ENCODE results near the gene ST7.
A peak's percentile ranks its signal among the peaks of the same experiment; 100 is the strongest.

The ST7 gene

DNA sequence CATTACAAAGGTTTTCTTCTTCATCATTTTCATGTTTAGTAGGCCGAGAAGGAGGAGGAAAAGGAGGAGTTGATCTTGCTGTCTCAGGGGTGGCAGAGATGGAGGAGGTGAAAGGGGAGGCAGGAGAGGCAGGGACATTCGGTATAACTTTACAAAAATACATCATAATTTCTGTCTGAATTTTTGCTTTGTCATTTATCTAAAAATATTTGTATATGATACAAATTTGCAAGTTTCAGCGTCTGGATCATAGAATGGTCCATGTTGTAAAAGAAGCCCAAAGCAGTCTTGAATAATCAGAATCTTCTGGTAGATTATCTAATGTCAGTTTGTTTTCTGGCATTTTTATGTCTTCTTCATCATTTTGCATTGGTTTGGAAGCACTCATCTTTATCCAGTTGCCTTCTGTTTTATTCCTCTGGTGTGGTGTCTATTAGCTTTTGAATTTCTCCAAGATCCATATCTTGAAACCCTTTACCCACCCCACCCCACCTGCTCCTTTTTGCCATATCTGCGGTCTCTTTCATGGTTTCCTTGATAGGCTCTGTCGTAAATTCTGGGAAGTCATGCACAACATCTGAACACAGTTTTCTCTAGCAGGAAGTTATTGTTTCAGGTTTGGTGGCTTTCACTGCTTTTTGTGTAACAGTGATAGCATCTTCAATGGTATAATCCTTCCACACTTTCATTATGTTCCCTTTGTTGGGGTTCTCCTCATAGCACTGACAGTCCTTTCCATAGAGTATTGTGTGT, 95.0 kb downstream of the ST7 start:
- peak overlapping the region in 1 of 3 experiments; percentile 28 for H3K27ac Mint-ChIP-seq
- TF ChIP-seq, protein P1, sequence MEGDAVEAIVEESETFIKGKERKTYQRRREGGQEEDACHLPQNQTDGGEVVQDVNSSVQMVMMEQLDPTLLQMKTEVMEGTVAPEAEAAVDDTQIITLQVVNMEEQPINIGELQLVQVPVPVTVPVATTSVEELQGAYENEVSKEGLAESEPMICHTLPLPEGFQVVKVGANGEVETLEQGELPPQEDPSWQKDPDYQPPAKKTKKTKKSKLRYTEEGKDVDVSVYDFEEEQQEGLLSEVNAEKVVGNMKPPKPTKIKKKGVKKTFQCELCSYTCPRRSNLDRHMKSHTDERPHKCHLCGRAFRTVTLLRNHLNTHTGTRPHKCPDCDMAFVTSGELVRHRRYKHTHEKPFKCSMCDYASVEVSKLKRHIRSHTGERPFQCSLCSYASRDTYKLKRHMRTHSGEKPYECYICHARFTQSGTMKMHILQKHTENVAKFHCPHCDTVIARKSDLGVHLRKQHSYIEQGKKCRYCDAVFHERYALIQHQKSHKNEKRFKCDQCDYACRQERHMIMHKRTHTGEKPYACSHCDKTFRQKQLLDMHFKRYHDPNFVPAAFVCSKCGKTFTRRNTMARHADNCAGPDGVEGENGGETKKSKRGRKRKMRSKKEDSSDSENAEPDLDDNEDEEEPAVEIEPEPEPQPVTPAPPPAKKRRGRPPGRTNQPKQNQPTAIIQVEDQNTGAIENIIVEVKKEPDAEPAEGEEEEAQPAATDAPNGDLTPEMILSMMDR (IDR thresholded peaks at IDR 0.05; ENCODE audit: unreplicated experiment in 3 of 3) = no peak
- H3K9me3 Mint-ChIP-seq = no peaks in the 10 kb centered on the region

GRCh38 chr7:117048882-117049281, 95.6 kb downstream of the ST7 start:
- H3K36me3 Mint-ChIP-seq (ENCODE audit: low read depth) = no peaks in the 10 kb centered on the region

More for the DNA sequence above, 95.0 kb downstream of the ST7 start:
- Mint-ChIP-seq H3K4me3 (no peak overlapping the region), H3K27me3 (ENCODE audit: low read depth) (no peaks in the 10 kb centered on the region), H3K4me1 (peaks cover 60% of the 10 kb centered on the region), H3K36me3 (ENCODE audit: low read depth) (no peaks in the 10 kb centered on the region)

DNA sequence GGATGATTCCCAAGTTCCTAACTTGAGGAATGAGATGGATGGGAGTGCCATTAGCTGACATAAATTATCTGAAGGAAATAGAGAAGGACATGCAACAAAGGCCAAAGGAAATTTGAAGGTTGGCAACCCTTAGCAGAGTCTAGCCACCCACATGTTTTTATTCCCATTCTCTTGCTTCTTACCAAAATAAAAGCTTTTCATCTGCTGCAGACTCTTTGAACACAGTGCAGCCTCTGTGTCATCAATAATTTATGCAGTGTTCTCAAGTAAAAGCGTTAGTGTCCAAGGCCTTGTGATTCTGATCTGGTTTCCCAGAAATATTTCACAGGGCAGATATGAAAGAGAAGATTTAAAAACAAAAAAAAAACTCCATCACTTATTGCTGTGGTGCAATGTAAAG, 98.5 kb downstream of the ST7 start:
- Mint-ChIP-seq H3K36me3 (ENCODE audit: low read depth) (no peaks in the 10 kb centered on the region), H3K9me3 (no peaks in the 10 kb centered on the region), H3K27me3 (ENCODE audit: low read depth) (no peaks in the 10 kb centered on the region), H3K27ac (peak overlapping the region in 2 of 3 experiments; percentile 6 to 18), H3K4me3 (no peak overlapping the region), H3K4me1 (peaks cover 39% of the 10 kb centered on the region)
- TF ChIP-seq, protein P1 (IDR thresholded peaks at IDR 0.05; ENCODE audit: unreplicated experiment in 3 of 3) = no peak

More at GRCh38 chr7:117048882-117049281, 95.6 kb downstream of the ST7 start:
- peaks cover 54% of the 10 kb centered on the region for H3K4me1 Mint-ChIP-seq
- H3K9me3 Mint-ChIP-seq = no peaks in the 10 kb centered on the region
- no peak overlapping the region for H3K27ac Mint-ChIP-seq
- H3K27me3 Mint-ChIP-seq (ENCODE audit: low read depth) = no peaks in the 10 kb centered on the region
- TF ChIP-seq, protein P1 (IDR thresholded peaks at IDR 0.05; ENCODE audit: unreplicated experiment in 3 of 3) = no peak
- no peak overlapping the region for H3K4me3 Mint-ChIP-seq

- no peaks in the 10 kb centered on the region for H3K27me3 Mint-ChIP-seq (ENCODE audit: low read depth)
- H3K36me3 Mint-ChIP-seq (ENCODE audit: low read depth) = no peaks in the 10 kb centered on the region
- H3K4me3 Mint-ChIP-seq = no peak overlapping the region
- peaks cover 24% of the 10 kb centered on the region for H3K4me1 Mint-ChIP-seq
- TF ChIP-seq, protein P1 (IDR thresholded peaks at IDR 0.05; ENCODE audit: unreplicated experiment in 3 of 3) = no peak
- H3K27ac Mint-ChIP-seq = no peak overlapping the region
- H3K9me3 Mint-ChIP-seq = no peaks in the 10 kb centered on the region
Measured at GRCh38 chr7:117053432-117053831, 100.1 kb downstream of the ST7 start.

DNA sequence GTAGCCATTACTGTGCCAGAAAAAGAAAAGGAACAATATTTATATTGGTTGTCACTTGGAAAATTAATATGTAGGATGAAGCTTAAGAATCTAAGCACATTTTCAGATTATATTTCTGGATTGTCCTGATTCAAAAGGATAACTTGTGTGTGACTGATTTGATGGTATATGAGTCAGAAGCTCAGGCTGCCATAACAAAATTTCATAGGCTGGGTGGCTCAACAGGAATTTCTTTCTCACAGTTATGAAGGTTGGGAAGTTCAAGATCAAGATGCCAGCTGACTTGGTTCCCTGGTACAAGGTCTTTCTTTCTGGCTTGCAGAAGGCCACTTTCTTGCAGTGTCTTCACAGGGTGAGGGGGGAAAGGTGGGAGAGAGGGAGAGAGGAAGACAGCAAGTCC, 108.5 kb downstream of the ST7 start:
- H3K4me1 Mint-ChIP-seq = no peaks in the 10 kb centered on the region
- H3K27me3 Mint-ChIP-seq (ENCODE audit: low read depth) = no peaks in the 10 kb centered on the region
- no peak overlapping the region for H3K4me3 Mint-ChIP-seq
- H3K36me3 Mint-ChIP-seq (ENCODE audit: low read depth) = no peaks in the 10 kb centered on the region
- H3K27ac Mint-ChIP-seq = no peak overlapping the region
- TF ChIP-seq, protein P1 (IDR thresholded peaks at IDR 0.05; ENCODE audit: unreplicated experiment in 3 of 3) = no peak
- no peaks in the 10 kb centered on the region for H3K9me3 Mint-ChIP-seq

- H3K4me1 Mint-ChIP-seq = peaks cover 4% of the 10 kb centered on the region
- TF ChIP-seq, protein P1 (IDR thresholded peaks at IDR 0.05; ENCODE audit: unreplicated experiment in 3 of 3) = no peak
- no peak overlapping the region for H3K4me3 Mint-ChIP-seq
- H3K27ac Mint-ChIP-seq = no peak overlapping the region
- H3K36me3 Mint-ChIP-seq (ENCODE audit: low read depth) = no peaks in the 10 kb centered on the region
- H3K9me3 Mint-ChIP-seq = no peaks in the 10 kb centered on the region
- no peaks in the 10 kb centered on the region for H3K27me3 Mint-ChIP-seq (ENCODE audit: low read depth)
Measured at GRCh38 chr7:117062300-117062699, 109.0 kb downstream of the ST7 start.

All from nephron (organoid).